ENCODE measurements around the gene CALCR.

The CALCR gene

GRCh38 chr7:93574646-93575554 is at the start of gene CALCR:
CALCR (minus strand) TSS chr7:93574724; CDS start chr7:93486981, 87,743 bp downstream.
- H3K4me3 ChIP-seq (ENCODE audit: low read depth, low read length), result peak within 1 kb of the TSS; percentile 60
- H3K27ac ChIP-seq, result no peak within 1 kb of the TSS
- H3K36me3 ChIP-seq, result no peaks in the 10 kb centered on the region
- no peak for TF ChIP-seq CTCF (IDR thresholded peaks at IDR 0.05; ENCODE audit: low read depth, low read length)
- H3K27me3 ChIP-seq (ENCODE audit: insufficient read depth, low read depth, severe bottlenecking), result peaks cover 5% of the 10 kb centered on the region
- DNase-seq, result peak; percentile 52
- no peaks in the 10 kb centered on the region for H3K9me3 ChIP-seq (ENCODE audit: severe bottlenecking)

- Histone ChIP-seq H3K4me3 (ENCODE audit: low read depth, low read length) (no peak overlapping the region), H3K9me3 (ENCODE audit: severe bottlenecking) (no peaks in the 10 kb centered on the region), H3K36me3 (no peaks in the 10 kb centered on the region), H3K27ac (no peak overlapping the region), H3K27me3 (ENCODE audit: insufficient read depth, low read depth, severe bottlenecking) (no peaks in the 10 kb centered on the region)
- no peak for TF ChIP-seq CTCF (IDR thresholded peaks at IDR 0.05; ENCODE audit: low read depth, low read length)
- DNase-seq, result no peak
Measured at GRCh38 chr7:93623816-93624215, 49.3 kb upstream of the CALCR start.

GRCh38 chr7:93622036-93623033 is 47.8 kb upstream of the CALCR start:
- Histone ChIP-seq H3K36me3 (no peaks in the 10 kb centered on the region), H3K27ac (peak overlapping the region; percentile 25; the same call in 1 of the 2 replicates), H3K4me3 (ENCODE audit: low read depth, low read length) (peak overlapping the region; percentile 33), H3K9me3 (ENCODE audit: severe bottlenecking) (no peaks in the 10 kb centered on the region), H3K27me3 (ENCODE audit: insufficient read depth, low read depth, severe bottlenecking) (no peaks in the 10 kb centered on the region)
- DNase-seq, result peak; percentile 49
- TF ChIP-seq CTCF (IDR thresholded peaks at IDR 0.05; ENCODE audit: low read depth, low read length), result peak; percentile 74

DNA sequence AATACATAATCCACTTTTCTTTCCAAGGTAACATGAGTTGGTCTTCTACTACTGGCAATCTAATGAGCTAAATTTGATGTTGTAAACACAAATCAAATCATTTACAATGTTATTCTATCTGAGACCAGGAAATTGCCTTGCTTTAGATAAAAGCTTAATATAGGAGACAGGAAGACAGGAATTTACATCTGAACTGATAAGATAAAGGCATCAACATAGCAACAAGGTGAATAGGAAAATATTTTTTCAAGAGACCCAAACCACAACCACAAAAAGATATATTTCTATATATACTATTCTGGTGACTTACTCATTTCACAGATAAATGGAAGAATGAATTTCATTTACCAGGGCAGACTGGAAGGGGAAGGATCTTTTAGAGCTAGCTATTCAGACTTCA is 46.3 kb upstream of the CALCR start:
- Histone ChIP-seq H3K27me3 (ENCODE audit: insufficient read depth, low read depth, severe bottlenecking) (no peaks in the 10 kb centered on the region), H3K27ac (no peak overlapping the region), H3K9me3 (ENCODE audit: severe bottlenecking) (no peaks in the 10 kb centered on the region), H3K36me3 (no peaks in the 10 kb centered on the region), H3K4me3 (ENCODE audit: low read depth, low read length) (no peak overlapping the region)
- DNase-seq, result no peak
- TF ChIP-seq CTCF (IDR thresholded peaks at IDR 0.05; ENCODE audit: low read depth, low read length), result no peak

DNA sequence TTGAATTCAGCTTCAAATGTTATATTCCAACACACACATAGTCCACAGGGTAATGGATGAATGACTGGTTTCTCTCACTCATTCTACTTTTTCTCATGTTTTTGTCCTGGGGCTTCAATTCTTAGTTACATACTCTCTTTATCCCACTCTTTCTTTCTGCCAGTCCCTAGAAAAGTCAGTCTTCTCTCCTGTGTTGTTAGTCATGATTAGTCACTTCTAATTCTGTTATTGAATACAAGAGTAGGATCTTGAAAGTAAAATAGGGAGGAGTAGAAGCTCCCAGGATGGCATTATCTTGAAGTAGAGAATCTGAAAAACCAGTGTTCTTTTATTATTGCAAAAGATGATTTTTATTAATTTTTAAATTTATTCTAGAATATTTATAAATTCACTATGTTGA is 45.5 kb upstream of the CALCR start:
- H3K27me3 ChIP-seq (ENCODE audit: insufficient read depth, low read depth, severe bottlenecking), result no peaks in the 10 kb centered on the region
- no peak for TF ChIP-seq CTCF (IDR thresholded peaks at IDR 0.05; ENCODE audit: low read depth, low read length)
- DNase-seq, result no peak
- H3K4me3 ChIP-seq (ENCODE audit: low read depth, low read length), result no peak overlapping the region
- no peaks in the 10 kb centered on the region for H3K36me3 ChIP-seq
- H3K9me3 ChIP-seq (ENCODE audit: severe bottlenecking), result no peaks in the 10 kb centered on the region
- H3K27ac ChIP-seq, result no peak overlapping the region

Measured in WERI-Rb-1 (cell line).